Fibroblast of lung (primary cell): ENCODE measurements around the gene SPATA21. TPM values are rescaled to one million over a fixed set of nuclear protein-coding genes. Genes with fewer than 3 reads are reported as not detected.
A peak's percentile ranks its signal among the peaks of the same experiment; 100 is the strongest.

Experiments used
- DNase-seq, 2 donors: peaks; one replicate each; pipeline versions ENCODE4 v3.0.0 to v3.0.0-alpha.2; 2010; ENCODE audit warnings: low read depth in 2 of 2
- H2AFZ ChIP-seq: 2 replicates; pipeline ENCODE4 v1.5.1; 2012; ENCODE audit warnings: low read length, control low read depth, inconsistent platforms
- H3K27ac ChIP-seq: 2 replicates; pipeline ENCODE4 v1.5.1; 2011; ENCODE audit warnings: low read length, control low read depth; ENCODE audit not compliant: insufficient read depth
- H3K27me3 ChIP-seq: 2 replicates; pipeline ENCODE4 v1.5.1; 2011; ENCODE audit warnings: mild to moderate bottlenecking, low read length; ENCODE audit not compliant: control insufficient read depth, insufficient read depth
- H3K36me3 ChIP-seq: 2 replicates; pipeline ENCODE4 v1.5.1; 2011; ENCODE audit warnings: low read length; ENCODE audit not compliant: control insufficient read depth, insufficient read depth
- H3K4me1 ChIP-seq: 2 replicates; pipeline ENCODE4 v1.5.1; 2011; ENCODE audit warnings: low read length; ENCODE audit not compliant: control insufficient read depth, insufficient read depth; ENCODE audit errors: extremely low read depth
- H3K4me2 ChIP-seq: 2 replicates; pipeline ENCODE4 v1.5.1; 2011; ENCODE audit warnings: low read length, control low read depth; ENCODE audit not compliant: insufficient read depth; ENCODE audit errors: extremely low read depth
- H3K4me3 ChIP-seq, 4 experiments: fragments of 200-600 bp in 1 of 4; sonication (generic) in 1 of 4; replicated peaks in 1 of 4; 2 replicates each; pipeline ENCODE4 v1.5.1; 2011 to 2016; ENCODE audit warnings: low read length in 4 of 4, low read depth in 3 of 4, mild to moderate bottlenecking in 3 of 4, control low read depth in 2 of 4, inconsistent platforms in 1 of 4, mixed read lengths in 1 of 4; ENCODE audit not compliant: insufficient read depth in 1 of 4; ENCODE audit errors: control extremely low read depth in 1 of 4
- H3K79me2 ChIP-seq: 2 replicates; pipeline ENCODE4 v1.5.1; 2012; ENCODE audit warnings: mild to moderate bottlenecking, low read length, inconsistent platforms; ENCODE audit not compliant: control insufficient read depth, insufficient read depth
- H3K9ac ChIP-seq: 2 replicates; pipeline ENCODE4 v1.5.1; 2011; ENCODE audit warnings: mild to moderate bottlenecking, low read length, control low read depth; ENCODE audit not compliant: insufficient read depth
- H3K9me3 ChIP-seq: 2 replicates; pipeline ENCODE4 v1.5.1; 2012; ENCODE audit warnings: low read depth, low read length; ENCODE audit not compliant: control insufficient read depth, insufficient read depth
- H4K20me1 ChIP-seq: 2 replicates; pipeline ENCODE4 v1.5.1; 2011; ENCODE audit warnings: low read length; ENCODE audit not compliant: control insufficient read depth, insufficient read depth; ENCODE audit errors: extremely low read depth
- EZH2 ChIP-seq: IDR thresholded peaks from 2 replicates; pipeline ENCODE4 v1.5.1; 2012; ENCODE audit warnings: low read length, control low read depth, mild to moderate bottlenecking; ENCODE audit errors: missing control alignments
- polyA plus RNA-seq, 2 donors: library from polyadenylated mRNA; depleted of rRNA in 1 of 2; stranded (reverse) in 1 of 2; unstranded in 1 of 2; fragments of >200 nt; gene quantifications; 2 replicates each; pipeline ENCODE4 v1.2.1, GENCODE V29; 2011 to 2012; ENCODE audit warnings: missing spikeins in 1 of 2
- total RNA-seq: library from RNA; depleted of rRNA; stranded (reverse); fragments of >200 nt; gene quantifications from 2 replicates; pipeline ENCODE4 v1.2.1, GENCODE V29; 2014
- TF ChIP-seq, protein P1 (sequence below), 2 donors: IDR thresholded peaks in 1 of 2; conservative IDR thresholded peaks in 1 of 2; 1 replicate in 1 of 2; 2 replicates in 1 of 2; pipeline ENCODE4 v1.5.1; 2011 to 2012; ENCODE audit warnings: low read length in 2 of 2, control low read depth in 1 of 2, inconsistent platforms in 1 of 2, low read depth in 1 of 2, mild to moderate bottlenecking in 1 of 2

The SPATA21 gene
- total and polyA plus RNA-seq, 2 donors (not counting 1 experiment from before 2014, with no cell fraction given) = not detected

- TF ChIP-seq EZH2 = no peak
- TF ChIP-seq, protein P1, sequence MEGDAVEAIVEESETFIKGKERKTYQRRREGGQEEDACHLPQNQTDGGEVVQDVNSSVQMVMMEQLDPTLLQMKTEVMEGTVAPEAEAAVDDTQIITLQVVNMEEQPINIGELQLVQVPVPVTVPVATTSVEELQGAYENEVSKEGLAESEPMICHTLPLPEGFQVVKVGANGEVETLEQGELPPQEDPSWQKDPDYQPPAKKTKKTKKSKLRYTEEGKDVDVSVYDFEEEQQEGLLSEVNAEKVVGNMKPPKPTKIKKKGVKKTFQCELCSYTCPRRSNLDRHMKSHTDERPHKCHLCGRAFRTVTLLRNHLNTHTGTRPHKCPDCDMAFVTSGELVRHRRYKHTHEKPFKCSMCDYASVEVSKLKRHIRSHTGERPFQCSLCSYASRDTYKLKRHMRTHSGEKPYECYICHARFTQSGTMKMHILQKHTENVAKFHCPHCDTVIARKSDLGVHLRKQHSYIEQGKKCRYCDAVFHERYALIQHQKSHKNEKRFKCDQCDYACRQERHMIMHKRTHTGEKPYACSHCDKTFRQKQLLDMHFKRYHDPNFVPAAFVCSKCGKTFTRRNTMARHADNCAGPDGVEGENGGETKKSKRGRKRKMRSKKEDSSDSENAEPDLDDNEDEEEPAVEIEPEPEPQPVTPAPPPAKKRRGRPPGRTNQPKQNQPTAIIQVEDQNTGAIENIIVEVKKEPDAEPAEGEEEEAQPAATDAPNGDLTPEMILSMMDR (conservative IDR thresholded peaks at IDR 0.05 in 1 of 2, IDR thresholded peaks at IDR 0.05 in 1 of 2; ENCODE audit: low read depth in 1 of 2, low read length in 2 of 2) = no peak
- Histone ChIP-seq H3K36me3 (peaks cover 8% of the 10 kb centered on the region), H4K20me1 (no peaks in the 10 kb centered on the region), H3K4me3 (no peak overlapping the region), H3K79me2 (peaks cover 36% of the 10 kb centered on the region), H3K4me2 (no peak overlapping the region), H3K27ac (no peak overlapping the region), H2AFZ (no peak overlapping the region), H3K4me1 (peaks cover 8% of the 10 kb centered on the region), H3K27me3 (no peaks in the 10 kb centered on the region), H3K9ac (no peak overlapping the region), H3K9me3 (no peaks in the 10 kb centered on the region)
- DNase-seq = no peak
Observed at GRCh38 chr1:16442265-16442664, 5.0 kb upstream of the SPATA21 start.

DNA sequence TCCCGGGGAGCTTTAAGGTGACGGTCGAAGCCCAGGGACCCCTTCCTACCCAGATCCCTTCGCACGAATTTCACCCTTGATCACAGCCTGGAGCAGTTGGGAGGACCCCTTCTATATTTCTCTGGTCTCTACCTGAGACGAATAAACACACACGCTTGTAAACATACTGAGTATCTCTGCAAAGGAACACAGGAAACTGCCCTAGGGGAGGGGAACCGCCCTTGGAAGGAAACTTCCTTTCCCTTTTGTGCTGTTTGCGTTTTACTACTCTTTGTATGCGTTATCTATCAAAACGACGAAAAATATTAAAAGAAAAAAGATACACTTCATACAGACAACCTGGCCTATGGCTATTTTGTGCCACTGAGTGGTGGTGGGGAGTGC is 4.0 kb upstream of the SPATA21 start:
- H3K79me2 ChIP-seq = peaks cover 36% of the 10 kb centered on the region
- H3K4me2 ChIP-seq = peak overlapping the region; percentile 99
- TF ChIP-seq, protein P1 (conservative IDR thresholded peaks at IDR 0.05 in 1 of 2, IDR thresholded peaks at IDR 0.05 in 1 of 2; ENCODE audit: low read depth in 1 of 2, low read length in 2 of 2) = no peak
- no peak for TF ChIP-seq EZH2
- H3K9me3 ChIP-seq = no peaks in the 10 kb centered on the region
- H3K4me3 ChIP-seq = peak overlapping the region; percentile 80 to 95 (median 88)
- no peaks in the 10 kb centered on the region for H3K27me3 ChIP-seq
- H3K4me1 ChIP-seq = peaks cover 8% of the 10 kb centered on the region
- H3K36me3 ChIP-seq = peaks cover 8% of the 10 kb centered on the region
- no peak overlapping the region for H2AFZ ChIP-seq
- peak overlapping the region; percentile 81 for H3K27ac ChIP-seq
- DNase-seq = peak in 1 of 2 donors; percentile 15
- peak overlapping the region; percentile 85 for H3K9ac ChIP-seq
- H4K20me1 ChIP-seq = no peaks in the 10 kb centered on the region

DNA sequence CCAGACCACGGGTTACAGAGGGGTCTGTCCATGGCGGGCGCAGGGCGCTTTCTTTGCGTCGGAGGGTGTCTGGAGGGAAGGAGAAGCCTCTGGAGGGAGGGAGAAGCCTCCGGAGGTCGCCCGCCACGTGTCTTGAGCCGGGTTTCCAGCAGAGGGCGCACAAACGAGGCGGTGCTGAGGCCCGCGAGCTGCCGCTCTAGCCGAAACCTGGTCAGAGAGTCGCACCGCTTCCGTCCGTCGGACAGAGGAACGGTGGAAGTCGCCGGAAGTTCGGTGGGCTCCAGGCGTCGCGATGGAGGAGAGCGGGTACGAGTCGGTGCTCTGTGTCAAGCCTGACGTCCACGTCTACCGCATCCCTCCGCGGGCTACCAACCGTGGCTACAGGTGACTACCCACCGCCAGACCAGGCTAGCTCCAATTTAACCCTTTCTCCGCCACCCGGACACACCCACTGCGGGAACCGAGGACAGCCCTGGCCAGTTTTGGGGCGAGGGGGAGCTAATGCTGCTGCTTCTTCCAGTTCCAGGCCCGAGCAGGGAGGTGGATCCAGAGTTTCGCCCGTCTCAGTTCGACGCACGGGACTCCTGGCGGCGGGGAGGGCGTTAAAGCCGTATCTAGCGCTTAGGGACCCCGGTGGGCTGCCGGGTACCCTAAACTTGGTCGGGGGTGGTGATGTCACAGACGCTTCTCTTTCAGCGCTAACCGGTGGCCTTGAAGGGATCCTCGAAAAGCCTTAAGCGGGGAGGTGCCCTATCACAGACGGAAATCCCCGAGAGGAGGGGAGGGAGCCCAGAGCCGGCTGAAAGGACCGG is 3.5 kb upstream of the SPATA21 start, which contains the start of gene NECAP2:
TSS of gene NECAP2 (plus strand) at position 255 of the 812 bp plus-strand sequence. CDS start at position 293, 38 bp downstream.
- Histone ChIP-seq H4K20me1 (no peaks in the 10 kb centered on the region), H3K27me3 (no peaks in the 10 kb centered on the region), H3K4me3 (peak within 1 kb of the TSS; percentile 80 to 95 (median 88)), H3K27ac (peak within 1 kb of the TSS; percentile 81), H3K9ac (peak within 1 kb of the TSS; percentile 85), H2AFZ (peak within 1 kb of the TSS; percentile 96), H3K4me2 (peak within 1 kb of the TSS; percentile 99), H3K36me3 (peaks cover 5% of the 10 kb centered on the region), H3K9me3 (no peaks in the 10 kb centered on the region), H3K4me1 (peaks cover 8% of the 10 kb centered on the region), H3K79me2 (peaks cover 36% of the 10 kb centered on the region)
- peak; percentile 89 to 92 for DNase-seq
- TF ChIP-seq, protein P1 (conservative IDR thresholded peaks at IDR 0.05 in 1 of 2, IDR thresholded peaks at IDR 0.05 in 1 of 2; ENCODE audit: low read depth in 1 of 2, low read length in 2 of 2) = peak; percentile 17 to 83
- no peak for TF ChIP-seq EZH2
